ENCODE measurements around the gene NOB1.

DNA sequence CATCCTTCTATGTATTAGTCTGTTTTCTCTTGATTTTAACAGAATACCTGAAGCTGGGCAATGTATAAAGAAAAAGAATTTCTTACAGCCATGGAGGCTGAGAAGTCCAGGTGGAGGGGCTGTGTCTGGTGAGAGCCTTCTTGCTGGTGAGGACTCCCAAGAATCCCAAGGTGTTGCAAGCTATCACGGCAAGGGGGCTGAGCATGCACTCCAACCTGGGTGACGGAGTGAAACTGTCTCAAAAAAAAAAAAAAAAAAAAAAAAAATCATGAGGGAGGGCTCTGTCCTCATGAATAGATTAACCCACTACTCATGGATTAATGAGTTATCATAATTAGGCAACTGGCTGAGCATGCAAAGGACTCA, 47.8 kb downstream of the NOB1 start:
- TF ChIP-seq, protein P1, sequence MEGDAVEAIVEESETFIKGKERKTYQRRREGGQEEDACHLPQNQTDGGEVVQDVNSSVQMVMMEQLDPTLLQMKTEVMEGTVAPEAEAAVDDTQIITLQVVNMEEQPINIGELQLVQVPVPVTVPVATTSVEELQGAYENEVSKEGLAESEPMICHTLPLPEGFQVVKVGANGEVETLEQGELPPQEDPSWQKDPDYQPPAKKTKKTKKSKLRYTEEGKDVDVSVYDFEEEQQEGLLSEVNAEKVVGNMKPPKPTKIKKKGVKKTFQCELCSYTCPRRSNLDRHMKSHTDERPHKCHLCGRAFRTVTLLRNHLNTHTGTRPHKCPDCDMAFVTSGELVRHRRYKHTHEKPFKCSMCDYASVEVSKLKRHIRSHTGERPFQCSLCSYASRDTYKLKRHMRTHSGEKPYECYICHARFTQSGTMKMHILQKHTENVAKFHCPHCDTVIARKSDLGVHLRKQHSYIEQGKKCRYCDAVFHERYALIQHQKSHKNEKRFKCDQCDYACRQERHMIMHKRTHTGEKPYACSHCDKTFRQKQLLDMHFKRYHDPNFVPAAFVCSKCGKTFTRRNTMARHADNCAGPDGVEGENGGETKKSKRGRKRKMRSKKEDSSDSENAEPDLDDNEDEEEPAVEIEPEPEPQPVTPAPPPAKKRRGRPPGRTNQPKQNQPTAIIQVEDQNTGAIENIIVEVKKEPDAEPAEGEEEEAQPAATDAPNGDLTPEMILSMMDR (conservative IDR thresholded peaks at IDR 0.05; ENCODE audit: low read length), result no peak
- TF ChIP-seq EZH2phosphoT487 (IDR thresholded peaks at IDR 0.05; ENCODE audit: borderline replicate concordance), result no peak
